Right kidney (tissue), 1 donor: ENCODE data around the gene NFS1.

Experiments used
- DNase-seq: peaks from one replicate; pipeline ENCODE4 v3.0.0-alpha.2; 2016

The NFS1 gene

GRCh38 chr20:35643045-35643444, 56.1 kb downstream of the NFS1 start:
- DNase-seq = no peak

- DNase-seq = no peak
Observed at GRCh38 chr20:35641743-35642142, 57.4 kb downstream of the NFS1 start.

- no peak for DNase-seq
Observed at GRCh38 chr20:35640724-35641123, 58.4 kb downstream of the NFS1 start.

GRCh38 chr20:35638751-35639150, 60.4 kb downstream of the NFS1 start:
- DNase-seq = no peak

GRCh38 chr20:35637276-35637675, 61.9 kb downstream of the NFS1 start:
- no peak for DNase-seq

GRCh38 chr20:35636095-35636494, 63.1 kb downstream of the NFS1 start:
- DNase-seq = no peak

GRCh38 chr20:35635652-35636051, 63.5 kb downstream of the NFS1 start:
- no peak for DNase-seq

- no peak for DNase-seq
Observed at GRCh38 chr20:35632539-35633115, 66.5 kb downstream of the NFS1 start.

- DNase-seq = no peak
Observed at GRCh38 chr20:35630636-35631035, 68.5 kb downstream of the NFS1 start.

GRCh38 chr20:35629427-35630145, 69.6 kb downstream of the NFS1 start:
- no peak for DNase-seq

- DNase-seq = no peak
Observed at GRCh38 chr20:35627121-35627520, 72.0 kb downstream of the NFS1 start.

GRCh38 chr20:35626386-35627001, 72.7 kb downstream of the NFS1 start:
- DNase-seq = no peak

- DNase-seq = no peak
Observed at GRCh38 chr20:35625584-35626385, 73.4 kb downstream of the NFS1 start.

- DNase-seq = no peak
Observed at GRCh38 chr20:35621560-35621946, 77.6 kb downstream of the NFS1 start.

- no peak for DNase-seq
Observed at GRCh38 chr20:35620818-35621559, 78.2 kb downstream of the NFS1 start.

- peak; percentile 85 for DNase-seq
Observed at GRCh38 chr20:35619196-35620095, 79.7 kb downstream of the NFS1 start.

- peak; percentile 54 for DNase-seq
Observed at GRCh38 chr20:35618263-35619131, 80.7 kb downstream of the NFS1 start.
